ENCODE data around the gene LRRTM4.
"Not testable (repeated sequence)": the region's sequence is repeated elsewhere in the genome, so short reads cannot be mapped to it uniquely, and the experiment has no call there.

The LRRTM4 gene

GRCh38 chr2:76862901-76863300 is 659.3 kb downstream of the LRRTM4 start:
- no peak for DNase-seq (ENCODE audit: low read depth)

GRCh38 chr2:76861708-76862107 is 660.5 kb downstream of the LRRTM4 start:
- DNase-seq (ENCODE audit: low read depth), result peak; percentile 46

GRCh38 chr2:76851000-76851399 is 671.2 kb downstream of the LRRTM4 start:
- no peak for DNase-seq (ENCODE audit: low read depth)

GRCh38 chr2:76849086-76849485 is 673.1 kb downstream of the LRRTM4 start:
- DNase-seq (ENCODE audit: low read depth), result no peak

- DNase-seq (ENCODE audit: low read depth), result no peak
These were observed 682.4 kb downstream of the LRRTM4 start for GRCh38 chr2:76839826-76840225.

- no peak for DNase-seq (ENCODE audit: low read depth)
These were observed 692.6 kb downstream of the LRRTM4 start for GRCh38 chr2:76829374-76830234.

- DNase-seq (ENCODE audit: low read depth), result no peak
These were observed 695.5 kb downstream of the LRRTM4 start for GRCh38 chr2:76826691-76827090.

GRCh38 chr2:76825140-76825970 is 696.8 kb downstream of the LRRTM4 start:
- DNase-seq (ENCODE audit: low read depth), result no peak

GRCh38 chr2:76821731-76822130 is 700.4 kb downstream of the LRRTM4 start:
- DNase-seq (ENCODE audit: low read depth), result no peak

- no peak for DNase-seq (ENCODE audit: low read depth)
These were observed 709.1 kb downstream of the LRRTM4 start for GRCh38 chr2:76813084-76813483.

GRCh38 chr2:76812156-76812555 is 710.0 kb downstream of the LRRTM4 start:
- no peak for DNase-seq (ENCODE audit: low read depth)

GRCh38 chr2:76809136-76809535 is 713.0 kb downstream of the LRRTM4 start:
- DNase-seq (ENCODE audit: low read depth), result no peak

- no peak for DNase-seq (ENCODE audit: low read depth)
These were observed 713.4 kb downstream of the LRRTM4 start for GRCh38 chr2:76808732-76809131.

GRCh38 chr2:76793647-76794334 is 728.4 kb downstream of the LRRTM4 start:
- no peak for DNase-seq (ENCODE audit: low read depth)

GRCh38 chr2:76781313-76781712 is 740.9 kb downstream of the LRRTM4 start:
- DNase-seq (ENCODE audit: low read depth), result not testable (repeated sequence)

- DNase-seq (ENCODE audit: low read depth), result no peak
These were observed 758.9 kb downstream of the LRRTM4 start for GRCh38 chr2:76763276-76763675.

- no peak for DNase-seq (ENCODE audit: low read depth)
These were observed 761.8 kb downstream of the LRRTM4 start for GRCh38 chr2:76760367-76760704.

GRCh38 chr2:76759634-76760366 is 762.4 kb downstream of the LRRTM4 start:
- DNase-seq (ENCODE audit: low read depth), result no peak

- DNase-seq (ENCODE audit: low read depth), result no peak
These were observed 769.7 kb downstream of the LRRTM4 start for GRCh38 chr2:76752506-76752905.

GRCh38 chr2:76749858-76750257 is 772.3 kb downstream of the LRRTM4 start:
- peak; percentile 22 for DNase-seq (ENCODE audit: low read depth)

GRCh38 chr2:76748581-76749296 is 773.4 kb downstream of the LRRTM4 start:
- no peak for DNase-seq (ENCODE audit: low read depth)

All from amniotic epithelial cell (primary cell).